ENCODE measurements around the gene SLAMF9.

GRCh38 chr1:159970932-159971342 lies 16.9 kb upstream of the SLAMF9 start:
- TF ChIP-seq CTCF (conservative IDR thresholded peaks at IDR 0.05; ENCODE audit: low read length) (no peak), EZH2phosphoT487 (IDR thresholded peaks at IDR 0.05; ENCODE audit: borderline replicate concordance, low read depth, low read length) (no peak)

Data from OCI-LY7 (cell line).